ENCODE data around the gene HAUS6.
"Not testable (repeated sequence)": the region's sequence is repeated elsewhere in the genome, so short reads cannot be mapped to it uniquely, and the experiment has no call there.

HAUS6 gene

GRCh38 chr9:19104515-19105282, 2.0 kb upstream of the HAUS6 start:
- POLR2A ChIA-PET: no interaction called here
- WGBS (ENCODE audit: insufficient coverage): 94% methylated on average over 10 of the region's 14 CpGs

GRCh38 chr9:19102181-19102630, 498 bp downstream of the HAUS6 start:
- Histone ChIP-seq H3K9me3 (ENCODE audit: control extremely low read depth in 1 of 5, control insufficient read depth in 4 of 5, insufficient read depth in 2 of 5, low read depth in 1 of 5, low read length in 4 of 5) (no peaks in the 10 kb centered on the region), H3K27me3 (replicated peaks in 2 of 5; ENCODE audit: control insufficient read depth in 4 of 5, insufficient read depth in 5 of 5, low read length in 4 of 5) (no peaks in the 10 kb centered on the region), H3K4me1 (ENCODE audit: control extremely low read depth in 1 of 4, control insufficient read depth in 4 of 4, insufficient read depth in 4 of 4, low read length in 3 of 4) (peaks cover 0 to 17% (median 14%) of the 10 kb centered on the region in 4 experiments), H3K36me3 (ENCODE audit: control insufficient read depth in 4 of 4, insufficient read depth in 4 of 4, low read length in 3 of 4) (peaks cover 0 to 9% (median 4%) of the 10 kb centered on the region in 4 experiments), H3K27ac (ENCODE audit: insufficient read depth in 1 of 2, low read depth in 1 of 2, low read length in 2 of 2, poor library complexity in 1 of 2, severe bottlenecking in 2 of 2) (peak overlapping the region; percentile 55 to 80), H3K4me3 (ENCODE audit: control insufficient read depth in 1 of 7, extremely low read depth in 1 of 7, insufficient read depth in 4 of 7, low read depth in 2 of 7, low read length in 6 of 7) (peak overlapping the region; percentile 56 to 92 (median 90))
- 0% methylated on average over 9 of the region's 21 CpGs for WGBS (ENCODE audit: insufficient coverage)
- DNase-seq: peak; percentile 26 to 74 (median 60)
- ChIA-PET POLR2A (no interaction called here), CTCF (interaction anchor here (1.6 kb wide), 1 partner anchor 52 kb away, joined by 3 read pairs; no protein-coding TSS in a partner anchor)

More at GRCh38 chr9:19104515-19105282, 2.0 kb upstream of the HAUS6 start:
- peaks cover 0 to 6% (median 3%) of the 10 kb centered on the region in 4 experiments for H3K36me3 ChIP-seq (ENCODE audit: control insufficient read depth in 4 of 4, insufficient read depth in 4 of 4, low read length in 3 of 4)
- CTCF ChIA-PET: interaction anchor here (0.6 to 1.7 kb wide), 5 partner anchors 14 to 308 kb away, joined by 3 read pairs; no protein-coding TSS in a partner anchor
- no peak overlapping the region for H3K4me3 ChIP-seq (ENCODE audit: control insufficient read depth in 1 of 7, extremely low read depth in 1 of 7, insufficient read depth in 4 of 7, low read depth in 2 of 7, low read length in 6 of 7)
- DNase-seq: no peak
- no peaks in the 10 kb centered on the region for H3K9me3 ChIP-seq (ENCODE audit: control extremely low read depth in 1 of 5, control insufficient read depth in 4 of 5, insufficient read depth in 2 of 5, low read depth in 1 of 5, low read length in 4 of 5)
- H3K27me3 ChIP-seq (replicated peaks in 2 of 5; ENCODE audit: control insufficient read depth in 4 of 5, insufficient read depth in 5 of 5, low read length in 4 of 5): no peaks in the 10 kb centered on the region
- H3K27ac ChIP-seq (ENCODE audit: insufficient read depth in 1 of 2, low read depth in 1 of 2, low read length in 2 of 2, poor library complexity in 1 of 2, severe bottlenecking in 2 of 2): no peak overlapping the region
- peaks cover 0 to 19% (median 14%) of the 10 kb centered on the region in 4 experiments for H3K4me1 ChIP-seq (ENCODE audit: control extremely low read depth in 1 of 4, control insufficient read depth in 4 of 4, insufficient read depth in 4 of 4, low read length in 3 of 4)

GRCh38 chr9:19101203-19101602, 1.5 kb downstream of the HAUS6 start:
- Histone ChIP-seq H3K9me3 (ENCODE audit: control extremely low read depth in 1 of 5, control insufficient read depth in 4 of 5, insufficient read depth in 2 of 5, low read depth in 1 of 5, low read length in 4 of 5) (no peaks in the 10 kb centered on the region), H3K27ac (ENCODE audit: insufficient read depth in 1 of 2, low read depth in 1 of 2, low read length in 2 of 2, poor library complexity in 1 of 2, severe bottlenecking in 2 of 2) (peak overlapping the region; percentile 15 to 80), H3K4me3 (ENCODE audit: control insufficient read depth in 1 of 7, extremely low read depth in 1 of 7, insufficient read depth in 4 of 7, low read depth in 2 of 7, low read length in 6 of 7) (peak overlapping the region in 3 of 7 experiments; percentile 18 to 91 (median 90)), H3K36me3 (ENCODE audit: control insufficient read depth in 4 of 4, insufficient read depth in 4 of 4, low read length in 3 of 4) (peaks cover 0 to 11% (median 4%) of the 10 kb centered on the region in 4 experiments), H3K27me3 (replicated peaks in 2 of 5; ENCODE audit: control insufficient read depth in 4 of 5, insufficient read depth in 5 of 5, low read length in 4 of 5) (no peaks in the 10 kb centered on the region), H3K4me1 (ENCODE audit: control extremely low read depth in 1 of 4, control insufficient read depth in 4 of 4, insufficient read depth in 4 of 4, low read length in 3 of 4) (peaks cover 0 to 17% (median 14%) of the 10 kb centered on the region in 4 experiments)
- no peak for DNase-seq
- POLR2A ChIA-PET: no interaction called here
- WGBS (ENCODE audit: insufficient coverage): 100% methylated on average over 4 of the region's 8 CpGs
- CTCF ChIA-PET: interaction anchor here (0.7 to 1.6 kb wide), 4 partner anchors 8 to 74 kb away, joined by 3 read pairs; no protein-coding TSS in a partner anchor

GRCh38 chr9:19097431-19097830, 5.3 kb downstream of the HAUS6 start:
- H3K9me3 ChIP-seq (ENCODE audit: control extremely low read depth in 1 of 5, control insufficient read depth in 4 of 5, insufficient read depth in 2 of 5, low read depth in 1 of 5, low read length in 4 of 5); H3K27me3 ChIP-seq (replicated peaks in 2 of 5; ENCODE audit: control insufficient read depth in 4 of 5, insufficient read depth in 5 of 5, low read length in 4 of 5); DNase-seq; CTCF ChIA-PET; H3K27ac ChIP-seq (ENCODE audit: insufficient read depth in 1 of 2, low read depth in 1 of 2, low read length in 2 of 2, poor library complexity in 1 of 2, severe bottlenecking in 2 of 2); POLR2A ChIA-PET; H3K4me3 ChIP-seq (ENCODE audit: control insufficient read depth in 1 of 7, extremely low read depth in 1 of 7, insufficient read depth in 4 of 7, low read depth in 2 of 7, low read length in 6 of 7): not testable (repeated sequence)
- Histone ChIP-seq H3K4me1 (ENCODE audit: control extremely low read depth in 1 of 4, control insufficient read depth in 4 of 4, insufficient read depth in 4 of 4, low read length in 3 of 4) (peaks cover 0 to 13% (median 12%) of the 10 kb centered on the region in 4 experiments), H3K36me3 (ENCODE audit: control insufficient read depth in 4 of 4, insufficient read depth in 4 of 4, low read length in 3 of 4) (peaks cover 7 to 30% (median 16%) of the 10 kb centered on the region in 4 experiments)

- ChIA-PET POLR2A (no interaction called here), CTCF (interaction anchor here (1.0 to 3.3 kb wide), 2 partner anchors 12 to 87 kb away, joined by 3 to 24 read pairs; no protein-coding TSS in a partner anchor)
- DNase-seq: no peak
- Histone ChIP-seq H3K4me3 (ENCODE audit: control insufficient read depth in 1 of 7, extremely low read depth in 1 of 7, insufficient read depth in 4 of 7, low read depth in 2 of 7, low read length in 6 of 7) (no peak overlapping the region), H3K27ac (ENCODE audit: insufficient read depth in 1 of 2, low read depth in 1 of 2, low read length in 2 of 2, poor library complexity in 1 of 2, severe bottlenecking in 2 of 2) (no peak overlapping the region), H3K36me3 (ENCODE audit: control insufficient read depth in 4 of 4, insufficient read depth in 4 of 4, low read length in 3 of 4) (peaks cover 10 to 68% (median 56%) of the 10 kb centered on the region in 4 experiments), H3K4me1 (ENCODE audit: control extremely low read depth in 1 of 4, control insufficient read depth in 4 of 4, insufficient read depth in 4 of 4, low read length in 3 of 4) (no peaks in the 10 kb centered on the region), H3K27me3 (replicated peaks in 2 of 5; ENCODE audit: control insufficient read depth in 4 of 5, insufficient read depth in 5 of 5, low read length in 4 of 5) (no peaks in the 10 kb centered on the region), H3K9me3 (ENCODE audit: control extremely low read depth in 1 of 5, control insufficient read depth in 4 of 5, insufficient read depth in 2 of 5, low read depth in 1 of 5, low read length in 4 of 5) (no peaks in the 10 kb centered on the region)
- 92% methylated on average over 2 of the region's 6 CpGs for WGBS (ENCODE audit: insufficient coverage)
Observed at GRCh38 chr9:19087106-19088000, 15.4 kb downstream of the HAUS6 start.

- H3K27me3 ChIP-seq (replicated peaks in 2 of 5; ENCODE audit: control insufficient read depth in 4 of 5, insufficient read depth in 5 of 5, low read length in 4 of 5): no peaks in the 10 kb centered on the region
- POLR2A ChIA-PET: interaction anchor here (0.6 to 1.1 kb wide), 3 partner anchors 77 to 372 kb away, joined by 3 to 6 read pairs (median 3); no protein-coding TSS in a partner anchor
- CTCF ChIA-PET: interaction anchor here (0.8 to 3.3 kb wide), 10 partner anchors 9 to 380 kb away, joined by 3 to 24 read pairs (median 4); partner anchors contain the start of gene RRAGA
- no peaks in the 10 kb centered on the region for H3K9me3 ChIP-seq (ENCODE audit: control extremely low read depth in 1 of 5, control insufficient read depth in 4 of 5, insufficient read depth in 2 of 5, low read depth in 1 of 5, low read length in 4 of 5)
- DNase-seq: peak; percentile 38 to 55 (median 52)
- no peaks in the 10 kb centered on the region for H3K4me1 ChIP-seq (ENCODE audit: control extremely low read depth in 1 of 4, control insufficient read depth in 4 of 4, insufficient read depth in 4 of 4, low read length in 3 of 4)
- no peak overlapping the region for H3K4me3 ChIP-seq (ENCODE audit: control insufficient read depth in 1 of 7, extremely low read depth in 1 of 7, insufficient read depth in 4 of 7, low read depth in 2 of 7, low read length in 6 of 7)
- no peak overlapping the region for H3K27ac ChIP-seq (ENCODE audit: insufficient read depth in 1 of 2, low read depth in 1 of 2, low read length in 2 of 2, poor library complexity in 1 of 2, severe bottlenecking in 2 of 2)
- peaks cover 10 to 63% (median 50%) of the 10 kb centered on the region in 4 experiments for H3K36me3 ChIP-seq (ENCODE audit: control insufficient read depth in 4 of 4, insufficient read depth in 4 of 4, low read length in 3 of 4)
- no CpG with 5 or more reads among the region's 2 CpGs for WGBS (ENCODE audit: insufficient coverage)
Observed at GRCh38 chr9:19085295-19085694, 17.4 kb downstream of the HAUS6 start.
